ENCODE results near the gene WWC1. TPM values are rescaled to one million over a fixed set of nuclear protein-coding genes. Genes with fewer than 3 reads are reported as not detected.

WWC1 gene
- total RNA-seq (0.66 TPM), polyA plus RNA-seq (6.0 TPM)
- long read RNA-seq, donor 1: 0 reads
- long read RNA-seq, donor 2: 0 reads
- long read RNA-seq, donor 3: 0 reads
- long read RNA-seq, donor 4: 0 reads
- long read RNA-seq, donor 5, partial matches to known transcripts: 0 of 2 reads
- long read RNA-seq, donor 5, other reads (novel, unspliced or antisense): 0 of 2 reads
- long read RNA-seq, donor 6: 0 reads
- long read RNA-seq, donor 7: 0 reads
- long read RNA-seq, donor 8: 0 reads
- long read RNA-seq, donor 9: 0 reads
- long read RNA-seq, donor 10, partial matches to known transcripts: 0 of 1 reads
- long read RNA-seq, donor 10, other reads (novel, unspliced or antisense): 0 of 1 reads

DNA sequence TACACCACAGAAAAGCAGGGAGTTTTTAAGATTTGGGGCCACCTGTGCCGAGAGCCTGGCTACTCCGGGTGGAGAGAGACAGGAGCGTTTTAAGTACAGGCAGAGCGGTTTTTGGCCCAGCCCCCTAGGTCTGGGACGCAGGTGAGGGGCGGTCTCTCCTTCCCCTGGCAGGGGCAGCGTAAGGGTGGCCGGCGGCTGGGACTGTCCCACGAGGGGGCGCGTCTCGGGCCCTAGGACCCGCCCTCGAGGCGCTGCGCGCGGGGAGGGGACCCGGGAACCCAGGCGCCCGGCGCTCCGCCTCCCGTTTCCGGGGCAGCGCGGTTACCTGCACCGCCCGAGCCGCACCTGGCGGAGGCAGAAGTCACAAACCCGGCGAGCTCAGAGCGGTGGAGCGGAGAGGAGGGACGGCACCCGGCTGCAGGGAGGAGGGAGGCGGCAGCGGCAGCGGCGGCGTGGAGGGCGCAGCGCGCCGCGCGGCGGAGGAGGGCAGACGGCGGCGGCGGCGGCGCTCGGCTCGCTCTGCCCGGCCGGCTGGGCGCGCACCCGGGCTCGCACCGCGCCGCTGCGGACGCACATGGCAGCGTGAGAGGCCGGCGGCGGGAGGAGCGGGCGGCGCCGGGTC lies at the start of gene WWC1:
Gene WWC1, plus strand, starts transcription at position 304 of the 622 bp plus-strand sequence. CDS start 508 bp downstream, outside the sequence.
- Histone ChIP-seq H3K27ac (ENCODE audit: low read depth in 1 of 2, low read length in 1 of 2) (no peak within 1 kb of the TSS), H3K36me3 (ENCODE audit: control insufficient read depth in 2 of 2, insufficient read depth in 2 of 2, low read length in 1 of 2) (no peaks in the 10 kb centered on the region), H3K4me3 (ENCODE audit: low read length in 2 of 2) (peak within 1 kb of the TSS in 1 of 2 donors; percentile 42), H3K27me3 (ENCODE audit: control insufficient read depth in 2 of 2, insufficient read depth in 1 of 2, low read length in 1 of 2) (peaks cover 27 to 58% of the 10 kb centered on the region in 2 donors), H3K9me3 (ENCODE audit: control insufficient read depth in 2 of 2, insufficient read depth in 1 of 2, low read length in 1 of 2) (peaks cover 0 to 3% of the 10 kb centered on the region in 2 donors), H3K4me1 (ENCODE audit: control insufficient read depth in 2 of 2, insufficient read depth in 2 of 2, low read length in 2 of 2) (no peaks in the 10 kb centered on the region)
- DNase-seq (ENCODE audit: low read depth in 6 of 9, low spot score in 9 of 9): peak in 6 of 9 donors; percentile 9 to 48 (median 31)
- 1% methylated on average over 77 of the region's 77 CpGs for WGBS

- Histone ChIP-seq H3K27me3 (ENCODE audit: control insufficient read depth in 2 of 2, insufficient read depth in 1 of 2, low read length in 1 of 2) (no peaks in the 10 kb centered on the region), H3K9me3 (ENCODE audit: control insufficient read depth in 2 of 2, insufficient read depth in 1 of 2, low read length in 1 of 2) (peaks cover 0 to 5% of the 10 kb centered on the region in 2 donors), H3K36me3 (ENCODE audit: control insufficient read depth in 2 of 2, insufficient read depth in 2 of 2, low read length in 1 of 2) (no peaks in the 10 kb centered on the region), H3K4me3 (ENCODE audit: low read length in 2 of 2) (no peak overlapping the region), H3K27ac (ENCODE audit: low read depth in 1 of 2, low read length in 1 of 2) (no peak overlapping the region), H3K4me1 (ENCODE audit: control insufficient read depth in 2 of 2, insufficient read depth in 2 of 2, low read length in 2 of 2) (no peaks in the 10 kb centered on the region)
- WGBS: 93% methylated on average over 13 of the region's 13 CpGs
- no peak for DNase-seq (ENCODE audit: low read depth in 6 of 9, low spot score in 9 of 9)
Observed at GRCh38 chr5:168244838-168245559, 46.4 kb upstream of the WWC1 start.

- no peaks in the 10 kb centered on the region for H3K4me1 ChIP-seq (ENCODE audit: control insufficient read depth in 2 of 2, insufficient read depth in 2 of 2, low read length in 2 of 2)
- H3K27me3 ChIP-seq (ENCODE audit: control insufficient read depth in 2 of 2, insufficient read depth in 1 of 2, low read length in 1 of 2): no peaks in the 10 kb centered on the region
- H3K27ac ChIP-seq (ENCODE audit: low read depth in 1 of 2, low read length in 1 of 2): no peak overlapping the region
- no peak overlapping the region for H3K4me3 ChIP-seq (ENCODE audit: low read length in 2 of 2)
- H3K9me3 ChIP-seq (ENCODE audit: control insufficient read depth in 2 of 2, insufficient read depth in 1 of 2, low read length in 1 of 2): peaks cover 0 to 5% of the 10 kb centered on the region in 2 donors
- no peak for DNase-seq (ENCODE audit: low read depth in 6 of 9, low spot score in 9 of 9)
- no peaks in the 10 kb centered on the region for H3K36me3 ChIP-seq (ENCODE audit: control insufficient read depth in 2 of 2, insufficient read depth in 2 of 2, low read length in 1 of 2)
Observed at GRCh38 chr5:168249923-168250322, 41.5 kb upstream of the WWC1 start.

DNA sequence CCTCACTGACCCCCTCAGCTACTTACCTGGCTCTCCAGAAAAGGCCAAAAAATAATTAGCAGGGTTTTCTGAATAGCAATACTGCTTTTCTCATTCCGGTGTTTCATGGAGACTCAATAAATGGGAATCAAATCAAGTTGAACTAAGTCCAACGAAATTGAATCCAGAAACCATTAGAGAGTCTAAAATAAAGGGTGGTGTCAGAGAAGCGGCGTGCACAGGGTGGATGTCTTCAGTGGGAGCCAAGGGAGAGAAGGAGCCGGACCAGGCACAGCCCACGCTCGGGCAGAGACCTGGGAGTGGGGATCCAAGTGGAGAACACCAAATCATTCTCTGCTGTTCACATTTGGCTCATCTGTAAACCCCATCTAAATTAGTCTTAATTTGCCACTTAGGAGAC lies 40.2 kb upstream of the WWC1 start:
- no peak for DNase-seq (ENCODE audit: low read depth in 6 of 9, low spot score in 9 of 9)
- Histone ChIP-seq H3K4me3 (ENCODE audit: low read length in 2 of 2) (no peak overlapping the region), H3K4me1 (ENCODE audit: control insufficient read depth in 2 of 2, insufficient read depth in 2 of 2, low read length in 2 of 2) (no peaks in the 10 kb centered on the region), H3K27ac (ENCODE audit: low read depth in 1 of 2, low read length in 1 of 2) (no peak overlapping the region), H3K27me3 (ENCODE audit: control insufficient read depth in 2 of 2, insufficient read depth in 1 of 2, low read length in 1 of 2) (no peaks in the 10 kb centered on the region), H3K36me3 (ENCODE audit: control insufficient read depth in 2 of 2, insufficient read depth in 2 of 2, low read length in 1 of 2) (no peaks in the 10 kb centered on the region), H3K9me3 (ENCODE audit: control insufficient read depth in 2 of 2, insufficient read depth in 1 of 2, low read length in 1 of 2) (peaks cover 0 to 5% of the 10 kb centered on the region in 2 donors)
- 84% methylated on average over 7 of the region's 7 CpGs for WGBS

GRCh38 chr5:168254013-168254693 lies 37.3 kb upstream of the WWC1 start:
- Histone ChIP-seq H3K27me3 (ENCODE audit: control insufficient read depth in 2 of 2, insufficient read depth in 1 of 2, low read length in 1 of 2) (no peaks in the 10 kb centered on the region), H3K9me3 (ENCODE audit: control insufficient read depth in 2 of 2, insufficient read depth in 1 of 2, low read length in 1 of 2) (no peaks in the 10 kb centered on the region), H3K36me3 (ENCODE audit: control insufficient read depth in 2 of 2, insufficient read depth in 2 of 2, low read length in 1 of 2) (no peaks in the 10 kb centered on the region), H3K4me1 (ENCODE audit: control insufficient read depth in 2 of 2, insufficient read depth in 2 of 2, low read length in 2 of 2) (no peaks in the 10 kb centered on the region), H3K27ac (ENCODE audit: low read depth in 1 of 2, low read length in 1 of 2) (no peak overlapping the region), H3K4me3 (ENCODE audit: low read length in 2 of 2) (no peak overlapping the region)
- DNase-seq (ENCODE audit: low read depth in 6 of 9, low spot score in 9 of 9): no peak
- 96% methylated on average over 9 of the region's 9 CpGs for WGBS

DNA sequence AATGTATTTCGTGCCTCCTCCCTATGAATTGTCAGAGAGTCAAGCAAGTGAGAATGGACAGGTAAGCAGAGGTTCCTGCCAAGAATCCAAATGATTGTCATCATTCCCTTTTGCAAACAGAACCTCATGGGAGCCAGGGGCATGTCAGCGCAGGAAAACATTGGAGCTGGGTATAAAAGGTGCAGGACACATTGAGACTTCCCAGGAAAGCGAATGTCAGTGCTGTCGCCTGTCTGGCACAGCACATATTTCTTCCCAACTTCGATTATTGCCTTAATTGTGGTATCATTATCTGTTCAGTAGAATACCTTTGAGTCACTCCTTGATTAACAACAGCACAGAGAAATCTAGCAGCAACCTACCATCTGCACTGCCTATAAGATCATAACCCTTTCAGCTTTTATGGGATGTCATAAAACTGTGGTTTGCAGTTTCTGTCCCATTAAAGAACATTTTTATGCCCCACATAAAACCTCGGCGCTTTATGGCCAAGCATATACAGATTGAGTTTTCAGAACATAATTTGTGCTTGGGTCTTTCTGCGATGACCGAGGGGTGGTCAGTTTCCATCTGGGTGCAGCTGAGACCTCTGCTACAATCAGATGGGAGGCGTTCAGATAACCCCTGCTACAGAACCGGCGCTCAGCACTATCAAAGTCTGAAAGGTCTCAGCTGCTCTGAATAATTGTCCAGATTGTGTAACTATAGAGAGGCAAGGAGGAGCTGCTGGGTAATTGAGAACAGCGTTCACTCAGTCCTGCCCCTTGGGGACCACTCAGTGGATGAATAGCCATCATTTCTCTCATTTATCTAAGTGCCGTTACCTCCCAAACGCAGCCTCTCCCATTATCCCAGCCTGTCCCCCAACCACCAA lies 30.9 kb upstream of the WWC1 start:
- Histone ChIP-seq H3K27ac (ENCODE audit: low read depth in 1 of 2, low read length in 1 of 2) (no peak overlapping the region), H3K4me3 (ENCODE audit: low read length in 2 of 2) (no peak overlapping the region), H3K9me3 (ENCODE audit: control insufficient read depth in 2 of 2, insufficient read depth in 1 of 2, low read length in 1 of 2) (no peaks in the 10 kb centered on the region), H3K36me3 (ENCODE audit: control insufficient read depth in 2 of 2, insufficient read depth in 2 of 2, low read length in 1 of 2) (no peaks in the 10 kb centered on the region), H3K4me1 (ENCODE audit: control insufficient read depth in 2 of 2, insufficient read depth in 2 of 2, low read length in 2 of 2) (no peaks in the 10 kb centered on the region), H3K27me3 (ENCODE audit: control insufficient read depth in 2 of 2, insufficient read depth in 1 of 2, low read length in 1 of 2) (no peaks in the 10 kb centered on the region)
- 92% methylated on average over 15 of the region's 15 CpGs for WGBS
- DNase-seq (ENCODE audit: low read depth in 6 of 9, low spot score in 9 of 9): no peak

- DNase-seq (ENCODE audit: low read depth in 6 of 9, low spot score in 9 of 9): no peak
- Histone ChIP-seq H3K27ac (ENCODE audit: low read depth in 1 of 2, low read length in 1 of 2) (no peak overlapping the region), H3K4me1 (ENCODE audit: control insufficient read depth in 2 of 2, insufficient read depth in 2 of 2, low read length in 2 of 2) (no peaks in the 10 kb centered on the region), H3K9me3 (ENCODE audit: control insufficient read depth in 2 of 2, insufficient read depth in 1 of 2, low read length in 1 of 2) (no peaks in the 10 kb centered on the region), H3K27me3 (ENCODE audit: control insufficient read depth in 2 of 2, insufficient read depth in 1 of 2, low read length in 1 of 2) (no peaks in the 10 kb centered on the region), H3K36me3 (ENCODE audit: control insufficient read depth in 2 of 2, insufficient read depth in 2 of 2, low read length in 1 of 2) (no peaks in the 10 kb centered on the region), H3K4me3 (ENCODE audit: low read length in 2 of 2) (no peak overlapping the region)
- 80% methylated on average over 3 of the region's 3 CpGs for WGBS
Observed at GRCh38 chr5:168261227-168261571, 30.2 kb upstream of the WWC1 start.

DNA sequence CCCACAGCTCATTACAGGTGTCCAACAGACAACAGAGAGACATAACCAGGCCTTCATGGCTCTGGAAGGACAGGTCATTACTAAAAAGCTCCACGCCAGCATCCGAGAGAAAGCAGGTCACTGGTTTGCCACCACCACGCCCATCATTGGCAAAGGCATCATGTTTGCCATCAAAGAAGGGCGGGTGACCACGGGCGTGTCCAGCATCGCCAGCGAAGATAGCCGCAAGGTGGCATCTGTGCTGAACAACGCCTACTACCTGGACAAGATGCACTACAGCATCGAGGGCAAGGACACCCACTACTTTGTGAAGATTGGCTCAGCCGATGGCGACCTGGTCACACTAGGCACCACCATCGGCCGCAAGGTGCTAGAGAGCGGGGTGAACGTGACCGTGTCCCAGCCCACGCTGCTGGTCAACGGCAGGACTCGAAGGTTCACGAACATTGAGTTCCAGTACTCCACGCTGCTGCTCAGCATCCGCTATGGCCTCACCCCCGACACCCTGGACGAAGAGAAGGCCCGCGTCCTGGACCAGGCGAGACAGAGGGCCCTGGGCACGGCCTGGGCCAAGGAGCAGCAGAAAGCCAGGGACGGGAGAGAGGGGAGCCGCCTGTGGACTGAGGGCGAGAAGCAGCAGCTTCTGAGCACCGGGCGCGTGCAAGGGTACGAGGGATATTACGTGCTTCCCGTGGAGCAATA lies 29.3 kb upstream of the WWC1 start:
- H3K27ac ChIP-seq (ENCODE audit: low read depth in 1 of 2, low read length in 1 of 2): no peak overlapping the region
- no peaks in the 10 kb centered on the region for H3K4me1 ChIP-seq (ENCODE audit: control insufficient read depth in 2 of 2, insufficient read depth in 2 of 2, low read length in 2 of 2)
- no peak for DNase-seq (ENCODE audit: low read depth in 6 of 9, low spot score in 9 of 9)
- 95% methylated on average over 39 of the region's 39 CpGs for WGBS
- H3K36me3 ChIP-seq (ENCODE audit: control insufficient read depth in 2 of 2, insufficient read depth in 2 of 2, low read length in 1 of 2): no peaks in the 10 kb centered on the region
- no peak overlapping the region for H3K4me3 ChIP-seq (ENCODE audit: low read length in 2 of 2)
- H3K9me3 ChIP-seq (ENCODE audit: control insufficient read depth in 2 of 2, insufficient read depth in 1 of 2, low read length in 1 of 2): no peaks in the 10 kb centered on the region
- no peaks in the 10 kb centered on the region for H3K27me3 ChIP-seq (ENCODE audit: control insufficient read depth in 2 of 2, insufficient read depth in 1 of 2, low read length in 1 of 2)

All from thymus (tissue), 14 donors.